NCI-H82 (cell line): ENCODE data around the gene PRRG1.
"Not testable (repeated sequence)": the region's sequence is repeated elsewhere in the genome, so short reads cannot be mapped to it uniquely, and the experiment has no call there.

Source experiments
- DNase-seq: peaks from one replicate; lab custom pipeline; 2025; lab: John Stamatoyannopoulos, UW

PRRG1 gene

DNA sequence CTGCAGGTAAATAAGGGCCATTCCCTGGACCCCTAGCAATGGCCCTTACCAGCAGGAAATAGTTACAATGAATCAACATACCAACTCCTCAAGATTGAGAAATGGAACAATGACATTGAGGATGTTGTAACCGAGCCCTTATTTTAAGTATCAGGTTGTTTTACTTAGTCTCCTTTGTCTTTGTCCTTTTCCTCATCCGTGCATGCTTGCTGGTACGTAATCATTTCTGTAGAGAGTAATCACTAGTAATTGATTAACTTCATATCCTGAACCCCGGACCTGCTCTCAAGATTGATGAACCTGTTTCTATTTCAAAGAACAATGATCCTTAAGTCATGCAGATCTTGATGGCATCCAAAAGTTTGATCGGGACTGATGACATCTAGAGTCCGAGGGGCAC lies 123.7 kb downstream of the PRRG1 start:
- no peak for DNase-seq

DNA sequence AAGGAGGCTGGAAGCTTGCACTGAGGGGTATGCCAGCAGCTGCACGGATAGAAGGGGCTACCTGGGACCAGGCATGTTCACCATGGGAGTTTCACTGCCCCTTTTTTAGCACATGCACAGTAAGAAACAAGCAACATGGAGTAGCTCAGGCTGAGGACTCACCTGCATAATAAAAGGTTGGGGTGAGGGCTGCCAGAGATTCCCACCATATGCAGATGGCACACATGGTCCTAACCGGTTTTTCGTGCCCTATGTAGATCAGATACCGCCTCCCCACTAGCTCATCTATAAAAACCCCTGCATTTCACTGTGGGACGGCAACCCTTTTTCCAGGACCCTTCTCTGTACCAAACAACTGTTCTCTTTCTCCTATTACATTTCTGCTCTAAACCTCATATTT lies 125.3 kb downstream of the PRRG1 start:
- DNase-seq = no peak

DNA sequence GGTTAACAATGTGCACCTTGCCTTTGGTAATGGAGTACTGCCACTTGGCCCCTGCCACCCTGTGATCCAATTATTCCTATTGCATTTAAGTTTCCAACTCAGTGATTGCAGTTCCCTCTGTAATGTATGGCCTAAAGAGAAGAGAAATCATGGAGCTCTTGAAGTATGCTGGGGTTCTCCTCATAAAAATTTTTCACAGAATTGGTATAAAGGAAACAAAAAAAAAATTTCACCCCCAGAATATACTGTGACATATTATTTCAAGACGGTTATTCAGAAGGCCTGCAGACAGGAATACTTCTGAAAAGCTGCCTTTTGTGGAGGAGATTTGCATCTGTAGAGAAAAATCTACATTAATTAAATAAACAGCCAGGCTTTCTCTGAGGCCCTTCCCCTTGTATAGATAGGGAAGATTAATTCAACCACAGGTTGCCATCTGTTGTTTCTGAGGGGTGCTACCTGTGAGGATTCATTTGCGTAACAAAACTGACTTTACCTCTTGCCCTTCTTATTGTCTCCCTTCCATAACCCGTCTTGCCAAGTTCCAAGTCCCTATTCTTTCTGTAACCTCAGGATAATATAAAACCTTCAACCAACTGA lies 127.5 kb downstream of the PRRG1 start:
- peak; percentile 21 for DNase-seq

DNA sequence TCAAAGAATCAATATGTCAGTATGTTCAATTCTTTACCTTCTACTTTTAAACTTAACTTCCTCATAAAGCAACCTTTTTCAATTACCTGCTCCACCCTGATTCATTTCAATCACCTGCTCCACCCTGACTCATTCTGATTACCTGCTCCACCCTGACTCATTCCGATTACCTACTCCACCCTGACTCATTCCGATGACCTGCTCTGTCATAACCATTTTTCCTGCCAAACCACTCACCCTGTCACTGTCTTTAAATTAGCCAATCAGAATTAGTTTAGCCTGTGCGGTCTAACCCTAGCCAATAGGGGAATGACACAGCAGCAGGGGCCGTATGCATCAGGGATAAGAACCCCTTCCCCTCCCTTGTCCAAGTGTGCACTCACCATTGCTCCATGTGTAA lies 135.2 kb downstream of the PRRG1 start:
- DNase-seq = not testable (repeated sequence)

DNA sequence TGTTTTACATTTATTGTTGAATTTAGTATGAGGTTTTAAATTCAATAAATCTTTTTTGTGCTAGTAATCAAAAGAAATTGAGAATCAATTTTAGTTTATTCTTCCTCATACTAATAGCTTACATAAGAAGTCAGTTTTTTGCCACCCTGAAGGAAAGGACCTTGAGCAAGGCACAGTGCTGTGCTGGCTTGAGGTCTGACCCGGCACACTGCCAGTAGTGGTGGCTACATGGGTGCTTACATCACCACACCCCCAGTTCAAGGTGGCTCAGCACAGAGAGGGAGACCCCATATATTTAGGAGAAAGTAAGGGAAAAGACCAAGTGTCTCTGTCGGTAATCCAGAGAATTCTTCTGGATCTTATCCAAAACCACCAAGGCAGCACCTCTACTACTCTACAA lies 136.3 kb downstream of the PRRG1 start:
- DNase-seq = no peak

DNA sequence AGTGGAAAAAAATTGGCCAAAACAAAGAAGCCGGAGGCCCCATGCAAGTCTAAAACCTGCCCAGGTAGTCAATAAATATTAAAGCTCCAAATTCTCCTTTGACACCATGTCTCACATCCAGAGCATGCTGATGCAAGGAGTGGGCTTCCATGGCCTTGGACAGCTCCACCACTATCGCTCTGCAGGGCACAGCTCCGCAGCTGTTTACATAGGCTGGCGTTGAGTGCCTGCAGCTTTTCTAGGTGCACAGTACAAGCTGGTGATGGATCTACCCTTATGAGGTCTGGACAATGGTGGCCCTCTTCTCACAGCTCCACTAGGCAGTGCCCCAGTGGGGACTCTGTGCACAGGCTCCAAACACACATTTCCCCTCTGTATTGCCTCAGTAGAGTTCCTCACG lies 138.1 kb downstream of the PRRG1 start:
- no peak for DNase-seq

DNA sequence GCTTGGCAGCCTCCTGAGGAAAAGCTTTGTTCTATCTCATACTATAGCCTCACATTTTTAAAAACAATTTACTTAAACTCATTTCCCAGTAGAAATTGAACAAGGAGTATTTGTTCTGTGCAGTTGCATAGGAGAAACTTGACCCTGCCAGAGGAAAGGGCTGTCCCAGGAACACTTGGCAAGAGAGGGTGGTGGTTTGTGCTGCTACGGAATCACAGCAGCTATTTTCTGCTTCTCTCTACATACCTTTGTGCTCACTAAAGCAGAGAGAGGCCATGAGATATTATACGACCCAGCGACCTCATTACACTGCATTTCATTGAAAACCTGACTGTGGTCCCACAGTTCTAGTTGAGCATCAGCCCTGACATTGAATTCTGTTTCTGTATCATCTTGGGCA lies 139.2 kb downstream of the PRRG1 start:
- no peak for DNase-seq

DNA sequence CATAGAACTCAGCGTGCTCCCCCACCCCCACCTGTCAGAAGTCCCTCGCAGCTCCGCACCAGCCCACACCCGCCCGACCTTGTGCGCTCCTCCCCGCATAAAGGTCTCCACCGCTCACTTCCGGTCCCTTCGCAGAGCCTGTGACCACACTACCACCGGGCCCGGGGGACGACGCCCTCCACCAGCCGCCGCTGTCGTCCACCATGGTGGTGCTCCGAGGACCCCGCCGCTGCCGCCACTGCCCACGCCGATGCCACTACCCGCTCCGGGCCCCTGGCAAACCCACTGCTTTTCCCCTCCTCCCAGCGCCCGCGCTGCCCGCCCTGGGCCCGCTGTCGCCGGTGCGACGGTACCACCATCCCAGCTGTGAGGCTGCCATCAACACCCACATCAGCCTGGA lies 142.5 kb downstream of the PRRG1 start:
- no peak for DNase-seq

DNA sequence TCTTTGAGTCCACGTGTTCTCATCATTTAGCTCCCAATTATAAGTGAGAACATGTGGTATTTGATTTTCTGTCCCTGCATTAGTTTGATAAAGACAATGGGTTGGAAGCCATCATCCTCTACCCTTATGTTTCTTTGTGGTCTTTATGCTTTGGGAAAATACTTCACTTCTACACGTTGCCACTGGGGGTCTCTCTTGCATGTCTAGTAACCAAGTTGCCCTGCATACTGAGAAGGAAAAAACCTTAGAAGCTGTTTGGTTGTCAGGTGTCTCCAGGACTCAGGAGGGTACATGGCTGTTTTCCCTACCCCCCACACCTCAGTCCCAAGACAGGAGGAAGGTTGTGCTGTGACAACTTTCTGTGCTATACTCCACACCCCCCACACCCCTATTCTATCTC lies 146.6 kb downstream of the PRRG1 start:
- DNase-seq = peak; percentile 34

DNA sequence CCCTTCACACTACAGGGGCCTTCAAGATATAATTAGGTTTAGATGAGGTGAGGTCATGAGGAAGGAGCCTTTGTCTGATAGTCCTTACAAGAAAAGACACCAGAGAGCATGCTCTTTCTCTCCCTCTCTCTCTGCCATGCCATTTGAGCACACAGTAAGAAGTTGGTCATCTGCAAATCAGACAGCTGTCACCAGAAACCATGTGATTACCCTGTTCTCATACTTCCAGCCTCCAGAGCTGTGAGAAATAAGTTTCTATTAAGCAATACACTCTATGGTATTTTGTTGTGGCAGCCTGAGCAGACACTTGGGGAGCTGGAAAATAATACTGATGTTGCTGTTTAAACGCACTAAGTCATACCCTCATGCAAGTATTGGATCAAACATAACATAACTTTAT lies 148.0 kb downstream of the PRRG1 start:
- DNase-seq = not testable (repeated sequence)

DNA sequence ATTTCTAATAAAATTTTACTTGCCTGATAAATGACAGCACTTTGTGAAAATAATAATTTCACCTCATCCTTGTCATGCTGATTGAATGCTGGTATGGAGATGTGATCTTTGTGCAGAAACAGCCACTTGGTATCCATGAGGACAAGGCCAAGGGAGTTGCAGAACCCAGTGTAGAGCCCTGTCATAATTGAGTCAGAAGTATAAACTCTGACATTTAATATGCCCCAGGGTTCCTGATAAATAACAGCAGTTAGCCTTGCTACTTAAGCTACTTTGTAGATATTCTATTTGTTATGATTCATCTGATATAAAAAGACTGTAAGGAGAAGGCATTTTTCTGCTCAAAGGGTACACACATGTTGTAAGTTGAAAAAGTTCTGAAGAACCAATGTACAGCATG lies 149.2 kb downstream of the PRRG1 start:
- DNase-seq = not testable (repeated sequence)

DNA sequence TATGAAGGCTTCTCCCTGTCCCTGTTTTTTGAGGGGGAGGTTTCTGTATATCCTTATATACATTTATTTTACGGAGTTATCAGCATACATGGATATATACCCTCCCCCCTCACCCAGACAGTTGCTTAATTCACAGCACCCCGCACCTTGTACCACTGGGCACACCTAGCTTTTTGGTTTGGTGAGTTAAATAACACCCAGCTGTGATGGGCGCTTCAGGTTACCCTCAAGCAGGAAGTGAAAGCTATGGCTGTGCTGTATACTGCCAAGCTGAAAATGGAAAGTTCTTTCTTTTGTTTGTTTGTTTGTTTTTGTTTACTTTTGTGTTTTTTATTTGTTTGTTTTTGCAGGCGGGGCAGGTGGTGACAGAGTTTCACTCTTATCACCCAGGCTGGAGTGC lies 150.5 kb downstream of the PRRG1 start:
- DNase-seq = not testable (repeated sequence)

DNA sequence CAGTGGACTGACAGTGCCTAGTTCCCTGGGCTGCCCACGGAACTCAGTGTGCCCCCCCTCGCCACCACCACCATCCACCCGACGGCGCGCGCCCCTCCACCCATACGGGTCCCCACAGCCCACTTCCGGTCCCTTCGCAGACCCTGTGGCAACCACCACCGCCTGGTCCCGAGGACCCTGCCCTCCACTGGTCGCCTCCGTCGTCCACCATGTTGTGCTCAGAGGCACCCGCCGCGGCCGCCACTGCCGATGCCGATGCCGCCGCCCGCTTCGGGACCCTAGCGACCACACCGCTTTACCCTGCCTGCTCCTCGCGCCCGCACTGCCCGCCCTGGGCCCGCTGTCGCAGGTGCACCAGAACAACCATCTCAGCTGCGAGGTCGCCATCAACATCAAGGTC lies 155.8 kb downstream of the PRRG1 start:
- no peak for DNase-seq
